ENCODE data around the gene PRRT4.

PRRT4 gene

GRCh38 chr7:128353610-128354009 is 7.9 kb downstream of the PRRT4 start:
- POLR2A ChIA-PET (ENCODE audit: low non-redundant PET) = no interaction called here
- H3K27ac ChIP-seq = no peak overlapping the region
- TF ChIP-seq, protein P1, sequence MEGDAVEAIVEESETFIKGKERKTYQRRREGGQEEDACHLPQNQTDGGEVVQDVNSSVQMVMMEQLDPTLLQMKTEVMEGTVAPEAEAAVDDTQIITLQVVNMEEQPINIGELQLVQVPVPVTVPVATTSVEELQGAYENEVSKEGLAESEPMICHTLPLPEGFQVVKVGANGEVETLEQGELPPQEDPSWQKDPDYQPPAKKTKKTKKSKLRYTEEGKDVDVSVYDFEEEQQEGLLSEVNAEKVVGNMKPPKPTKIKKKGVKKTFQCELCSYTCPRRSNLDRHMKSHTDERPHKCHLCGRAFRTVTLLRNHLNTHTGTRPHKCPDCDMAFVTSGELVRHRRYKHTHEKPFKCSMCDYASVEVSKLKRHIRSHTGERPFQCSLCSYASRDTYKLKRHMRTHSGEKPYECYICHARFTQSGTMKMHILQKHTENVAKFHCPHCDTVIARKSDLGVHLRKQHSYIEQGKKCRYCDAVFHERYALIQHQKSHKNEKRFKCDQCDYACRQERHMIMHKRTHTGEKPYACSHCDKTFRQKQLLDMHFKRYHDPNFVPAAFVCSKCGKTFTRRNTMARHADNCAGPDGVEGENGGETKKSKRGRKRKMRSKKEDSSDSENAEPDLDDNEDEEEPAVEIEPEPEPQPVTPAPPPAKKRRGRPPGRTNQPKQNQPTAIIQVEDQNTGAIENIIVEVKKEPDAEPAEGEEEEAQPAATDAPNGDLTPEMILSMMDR (conservative IDR thresholded peaks at IDR 0.05; ENCODE audit: low read depth) = no peak
- DNase-seq (ENCODE audit: low spot score) = no peak
- CTCF ChIA-PET = interaction anchor here (1.3 kb wide), 1 partner anchor 34 kb away, joined by 6 read pairs; no protein-coding TSS in a partner anchor

GRCh38 chr7:128353189-128353588 is 8.3 kb downstream of the PRRT4 start:
- DNase-seq (ENCODE audit: low spot score) = no peak
- POLR2A ChIA-PET (ENCODE audit: low non-redundant PET) = no interaction called here
- CTCF ChIA-PET = interaction anchor here (0.7 to 1.3 kb wide), 3 partner anchors 31 to 87 kb away, joined by 3 to 6 read pairs (median 4); no protein-coding TSS in a partner anchor
- TF ChIP-seq, protein P1 (conservative IDR thresholded peaks at IDR 0.05; ENCODE audit: low read depth) = no peak
- H3K27ac ChIP-seq = no peak overlapping the region

DNA sequence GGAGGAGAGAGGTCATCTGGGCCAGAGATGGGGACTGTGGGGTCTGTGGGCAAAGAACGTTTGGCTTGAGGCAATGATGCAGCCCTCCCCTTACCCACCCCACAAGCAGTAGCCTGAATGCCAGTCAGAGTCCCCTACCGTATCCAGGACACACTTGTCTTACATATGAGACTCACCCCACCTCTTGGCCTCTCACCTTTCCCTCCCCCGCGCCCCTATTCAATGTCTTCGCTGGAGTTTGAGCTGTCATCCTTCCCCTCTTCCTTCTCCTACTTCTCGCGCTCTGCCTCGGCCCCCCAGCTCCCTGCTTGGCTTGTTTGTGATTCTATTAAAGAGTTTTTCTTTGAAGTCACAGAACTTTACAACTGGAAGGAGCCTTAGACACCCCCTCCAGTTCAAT is 8.9 kb downstream of the PRRT4 start:
- H3K27ac ChIP-seq = no peak overlapping the region
- TF ChIP-seq, protein P1 (conservative IDR thresholded peaks at IDR 0.05; ENCODE audit: low read depth) = no peak
- CTCF ChIA-PET = interaction anchor here (0.7 to 1.3 kb wide), 3 partner anchors 32 to 88 kb away, joined by 3 to 6 read pairs (median 4); no protein-coding TSS in a partner anchor
- POLR2A ChIA-PET (ENCODE audit: low non-redundant PET) = no interaction called here
- no peak for DNase-seq (ENCODE audit: low spot score)

- ChIA-PET POLR2A (ENCODE audit: low non-redundant PET) (no interaction called here), CTCF (no interaction called here)
- DNase-seq (ENCODE audit: low spot score) = no peak
- TF ChIP-seq, protein P1 (conservative IDR thresholded peaks at IDR 0.05; ENCODE audit: low read depth) = peak; percentile 74
- no peak overlapping the region for H3K27ac ChIP-seq
Observed at GRCh38 chr7:128352153-128352537, 9.3 kb downstream of the PRRT4 start.

DNA sequence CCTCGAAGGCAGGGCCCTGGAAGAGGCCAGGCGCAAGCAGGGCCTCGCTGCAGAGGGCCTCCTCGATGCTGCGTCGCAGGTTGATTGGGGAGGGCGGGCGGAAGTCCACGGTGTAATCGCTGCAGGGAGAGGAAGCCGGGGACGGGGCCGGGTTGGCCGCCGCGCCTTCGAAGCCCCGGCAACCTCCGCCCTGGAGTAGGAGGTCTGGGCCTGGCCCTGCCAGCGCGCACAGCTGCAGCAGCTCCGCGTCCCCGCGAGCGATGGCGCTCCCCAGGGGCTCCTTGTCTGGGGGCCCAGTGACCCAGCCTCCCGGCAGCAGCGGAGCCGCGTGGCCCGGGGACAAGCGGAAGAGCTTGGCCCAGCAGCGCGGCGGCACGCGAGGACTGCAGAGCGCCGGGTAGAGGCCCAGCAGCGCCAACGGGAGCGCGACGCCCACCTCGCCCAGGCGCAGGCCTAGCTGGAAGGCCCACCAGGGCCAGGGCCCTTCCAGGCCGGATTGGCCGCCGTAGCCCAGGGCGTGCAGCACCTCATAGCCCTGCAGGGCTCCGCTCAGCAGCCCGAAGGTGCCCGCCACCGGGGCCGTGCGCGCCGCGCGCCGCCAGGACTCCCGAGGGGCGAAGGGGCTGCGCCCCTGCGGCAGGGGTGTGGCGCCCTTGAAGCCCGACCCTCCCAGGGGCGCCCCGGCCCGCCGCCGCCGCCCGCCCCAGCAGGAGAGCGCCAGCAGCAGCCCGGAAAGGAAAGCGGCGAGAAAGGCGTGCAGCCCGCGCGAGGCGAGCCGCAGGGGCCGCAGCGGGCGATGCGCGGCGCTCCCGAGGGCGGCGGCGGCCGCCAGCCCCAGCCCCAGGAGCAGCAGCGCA is 10.0 kb downstream of the PRRT4 start:
- no peak for DNase-seq (ENCODE audit: low spot score)
- POLR2A ChIA-PET (ENCODE audit: low non-redundant PET) = no interaction called here
- TF ChIP-seq, protein P1 (conservative IDR thresholded peaks at IDR 0.05; ENCODE audit: low read depth) = no peak
- H3K27ac ChIP-seq = no peak overlapping the region
- CTCF ChIA-PET = interaction anchor here (1.0 kb wide), 1 partner anchor 36 kb away, joined by 3 read pairs; no protein-coding TSS in a partner anchor

DNA sequence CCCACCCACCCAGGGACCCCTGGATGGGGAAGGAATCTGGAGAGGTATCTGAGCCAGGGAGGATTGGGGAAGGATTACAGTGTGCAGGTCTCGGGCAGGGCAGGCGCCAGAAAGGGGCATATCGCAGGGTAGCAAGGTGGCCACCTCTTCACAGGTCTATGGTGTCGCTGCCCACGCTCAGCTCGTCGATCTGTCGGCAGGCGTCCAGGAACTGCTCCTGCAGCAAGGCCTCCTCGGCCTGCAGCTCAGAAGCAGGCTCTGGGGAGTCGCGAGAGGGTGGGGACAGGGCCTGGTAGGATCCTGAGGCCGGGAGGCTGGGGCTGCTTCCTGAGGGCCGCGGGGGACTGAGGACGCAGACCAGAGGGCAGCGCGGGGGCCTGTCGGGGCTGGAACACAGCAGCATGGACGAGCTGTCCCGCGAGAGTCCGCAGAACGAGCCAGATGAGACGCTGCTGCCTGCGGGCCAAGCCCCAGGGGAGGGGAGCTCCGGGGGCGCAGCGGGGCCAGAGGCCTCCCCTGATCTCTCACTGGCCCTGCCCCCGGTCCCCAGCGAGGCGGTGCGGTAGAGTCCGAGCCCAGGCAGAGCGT is 10.7 kb downstream of the PRRT4 start:
- CTCF ChIA-PET = interaction anchor here (0.5 to 1.0 kb wide), 2 partner anchors 37 to 382 kb away, joined by 3 read pairs; no protein-coding TSS in a partner anchor
- TF ChIP-seq, protein P1 (conservative IDR thresholded peaks at IDR 0.05; ENCODE audit: low read depth) = no peak
- H3K27ac ChIP-seq = no peak overlapping the region
- POLR2A ChIA-PET (ENCODE audit: low non-redundant PET) = no interaction called here
- DNase-seq (ENCODE audit: low spot score) = no peak
